Ovary (tissue), 9 donors: ENCODE results near the gene RPTOR. TPM values are rescaled to one million over a fixed set of nuclear protein-coding genes. Genes with fewer than 3 reads are reported as not detected.

ENCODE experiments used
- DNase-seq, 5 donors: peaks; one replicate each; pipeline ENCODE4 v3.0.0-alpha.2; 2019 to 2020
- H3K27ac ChIP-seq, 2 donors: fragments of 200-600 bp; one replicate each; pipeline versions ENCODE4 v1.5.1 to v1.8.0; 2019 to 2022
- H3K27me3 ChIP-seq: fragments of 200-600 bp; one replicate; pipeline ENCODE4 v1.8.0; 2022
- H3K36me3 ChIP-seq: fragments of 200-600 bp; sonication (generic); one replicate; pipeline ENCODE4 v1.5.1; 2019
- H3K4me1 ChIP-seq: one replicate; pipeline ENCODE4 v1.8.1; 2013; ENCODE audit warnings: mild to moderate bottlenecking, moderate library complexity; ENCODE audit not compliant: insufficient read depth
- H3K4me3 ChIP-seq: fragments of 200-600 bp; sonication (generic); one replicate; pipeline ENCODE4 v1.5.1; 2017
- H3K9me3 ChIP-seq, 2 donors: fragments of 200-600 bp in 1 of 2; sonication (generic) in 1 of 2; one replicate each; pipeline versions ENCODE4 v1.5.1 to v1.8.1; 2013 to 2019; ENCODE audit warnings: mild to moderate bottlenecking in 1 of 2, moderate library complexity in 1 of 2
- CTCF ChIP-seq, 3 donors: fragments of 450-650 bp in 2 of 3; fragments of 200-600 bp in 1 of 3; IDR thresholded peaks; one replicate each; pipeline versions ENCODE4 v1.5.1 to v1.8.0; 2016 to 2022; ENCODE audit warnings: antibody characterized with exemption in 3 of 3, mild to moderate bottlenecking in 1 of 3
- EP300 ChIP-seq: sonication (generic); formaldehyde crosslinking; IDR thresholded peaks from one replicate; pipeline ENCODE4 v1.6.1; 2017; ENCODE audit warnings: antibody characterized with exemption
- POLR2A ChIP-seq: fragments of 450-650 bp; IDR thresholded peaks from one replicate; pipeline ENCODE4 v1.6.1; 2017; ENCODE audit warnings: antibody characterized with exemption, mild to moderate bottlenecking, moderate library complexity
- WGBS, 3 donors: extraction: QIAGEN DNeasy Blood & Tissue Kit in 1 of 3; methylation state at CpG; one replicate each; pipeline versions ENCODE4 v1.1.5 to v1.1.7; 2013 to 2017; 5-methylcytosine and 5-hydroxymethylcytosine counted together
- intact Hi-C, 4 donors: fragments of 100-400 bp; cut with DNase I; formaldehyde crosslinking; loops; one replicate each; pipeline versions ENCODE4 v1.11.0 to v1.15.1; 2022 to 2023
- polyA plus RNA-seq, 2 donors: library from polyadenylated mRNA; stranded (reverse); fragments of 200-250 nt in 1 of 2; fragments of 350-450 nt in 1 of 2; fragmentation: Illumina TruSeq in 1 of 2; extraction: RNeasy Lipid Tissue Mini Kit (QIAGEN cat#74804) in 1 of 2; gene quantifications; one replicate each; pipeline ENCODE4 v1.2.3, GENCODE V29; 2013 to 2014
- total RNA-seq, 7 donors: library from RNA; depleted of rRNA in 2 of 7; stranded (reverse); fragments of >200 nt in 2 of 7; fragmentation: NEBNext Ultra II Directional in 3 of 7; extraction: Animal tissue kit (Norgen Biotek cat#: 25700) in 3 of 7; gene quantifications; one replicate each; pipeline versions ENCODE4 v1.1.0 to v1.2.4, GENCODE V29; 2016 to 2023
- donor health status: DM: no; HTN: no; CAD: no; lungs with moderate emphysema.
- donor health status: DM: no; HTN: no; CAD: no.
- donor health status: Bipolar disorder and iron deficiency.
- donor health status: DM: yes; HTN: yes; CAD: no.
- donor health status: DM: no; HTN: no; CAD: no.
- donor health status: DM: yes; HTN: yes; CAD: no.

Gene RPTOR
- total and polyA plus RNA-seq, 9 donors, result 11.1 to 41.9 (median 27.9) TPM

GRCh38 chr17:80894439-80894721 lies 349.7 kb downstream of the RPTOR start:
- Histone ChIP-seq H3K27me3 (no peaks in the 10 kb centered on the region), H3K9me3 (no peaks in the 10 kb centered on the region), H3K27ac (no peak overlapping the region), H3K36me3 (no peaks in the 10 kb centered on the region), H3K4me1 (peaks cover 5% of the 10 kb centered on the region), H3K4me3 (no peak overlapping the region)
- intact Hi-C loops, result no loop called here
- WGBS, 3 donors, result 84 to 90% (median 88%) methylated on average over 4 of the region's 4 CpGs
- no peak for DNase-seq
- no peak for TF ChIP-seq CTCF (IDR thresholded peaks at IDR 0.05)
- no peak for TF ChIP-seq EP300
- TF ChIP-seq POLR2A, result no peak

GRCh38 chr17:80894726-80895125 lies 350.1 kb downstream of the RPTOR start:
- Histone ChIP-seq H3K36me3 (no peaks in the 10 kb centered on the region), H3K4me3 (no peak overlapping the region), H3K27me3 (no peaks in the 10 kb centered on the region), H3K9me3 (no peaks in the 10 kb centered on the region), H3K4me1 (peaks cover 5% of the 10 kb centered on the region), H3K27ac (no peak overlapping the region)
- no peak for DNase-seq
- TF ChIP-seq POLR2A (no peak), CTCF (IDR thresholded peaks at IDR 0.05) (no peak), EP300 (no peak)
- 95 to 96% (median 96%) methylated on average over 16 of the region's 16 CpGs for WGBS, 3 donors
- intact Hi-C loops, result no loop called here

- Histone ChIP-seq H3K4me1 (peaks cover 5% of the 10 kb centered on the region), H3K27ac (no peak overlapping the region), H3K36me3 (no peaks in the 10 kb centered on the region), H3K9me3 (no peaks in the 10 kb centered on the region), H3K4me3 (no peak overlapping the region), H3K27me3 (no peaks in the 10 kb centered on the region)
- intact Hi-C loops, result no loop called here
- TF ChIP-seq CTCF (IDR thresholded peaks at IDR 0.05) (no peak), EP300 (no peak), POLR2A (no peak)
- DNase-seq, result no peak
- 81 to 94% (median 87%) methylated on average over 21 of the region's 21 CpGs for WGBS, 3 donors
Measured at GRCh38 chr17:80895366-80895765, 350.7 kb downstream of the RPTOR start.

DNA sequence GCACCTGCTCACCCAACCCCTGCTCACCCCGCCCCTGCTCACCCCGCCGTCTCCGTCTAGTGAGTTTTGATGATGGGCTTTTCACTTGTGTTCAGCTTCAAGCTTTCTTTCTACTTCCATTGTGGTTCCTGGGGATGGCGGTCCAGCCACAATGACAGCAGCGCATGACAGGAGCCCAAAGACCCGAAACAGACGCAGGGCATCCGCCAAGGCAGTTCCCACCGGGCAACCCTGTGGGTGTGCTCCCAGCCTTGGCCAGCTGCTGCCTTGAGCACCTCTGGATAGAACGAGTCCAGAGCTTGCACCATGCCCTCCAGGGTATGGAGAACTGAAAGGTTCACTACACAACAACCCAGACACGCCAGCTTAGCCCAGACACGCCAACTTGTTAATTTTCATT lies 354.1 kb downstream of the RPTOR start:
- H3K36me3 ChIP-seq, result no peaks in the 10 kb centered on the region
- WGBS, 3 donors, result 93 to 97% (median 94%) methylated on average over 13 of the region's 13 CpGs
- no peaks in the 10 kb centered on the region for H3K9me3 ChIP-seq

More for the DNA sequence above, 354.1 kb downstream of the RPTOR start:
- no peak for DNase-seq
- Histone ChIP-seq H3K4me1 (no peaks in the 10 kb centered on the region), H3K27me3 (no peaks in the 10 kb centered on the region), H3K4me3 (no peak overlapping the region), H3K27ac (no peak overlapping the region)
- TF ChIP-seq CTCF (IDR thresholded peaks at IDR 0.05), result no peak
- TF ChIP-seq EP300, result no peak
- no peak for TF ChIP-seq POLR2A
- intact Hi-C loops, result no loop called here
